IPS-11a (cell line): Measurements from ENCODE around the gene TSPAN12.
"Not testable (repeated sequence)": the region's sequence is repeated elsewhere in the genome, so short reads cannot be mapped to it uniquely, and the experiment has no call there.

Experiments used
- H3K4me3 ChIP-seq: one replicate; pipeline ENCODE4 v1.5.1; 2013; ENCODE audit warnings: low read depth, low read length, control low read depth

Gene TSPAN12

DNA sequence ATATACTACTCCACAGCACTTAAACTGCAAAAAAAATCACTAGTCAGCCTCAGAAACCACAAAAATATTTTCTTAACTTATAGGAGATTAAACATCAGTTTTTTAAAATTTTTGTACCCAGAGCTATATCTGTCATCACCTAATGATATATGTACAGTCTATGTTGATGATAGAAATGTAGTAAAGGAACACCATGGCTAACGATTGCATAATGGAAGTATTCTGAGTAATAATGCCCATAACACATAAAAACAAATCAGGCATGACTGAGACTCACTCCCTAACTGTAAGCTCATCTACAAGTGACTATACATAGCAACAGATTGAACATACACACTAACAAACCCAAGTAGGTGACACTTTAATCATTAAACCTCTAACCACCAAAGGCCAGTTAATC, 51.3 kb downstream of the TSPAN12 start:
- no peak overlapping the region for H3K4me3 ChIP-seq

DNA sequence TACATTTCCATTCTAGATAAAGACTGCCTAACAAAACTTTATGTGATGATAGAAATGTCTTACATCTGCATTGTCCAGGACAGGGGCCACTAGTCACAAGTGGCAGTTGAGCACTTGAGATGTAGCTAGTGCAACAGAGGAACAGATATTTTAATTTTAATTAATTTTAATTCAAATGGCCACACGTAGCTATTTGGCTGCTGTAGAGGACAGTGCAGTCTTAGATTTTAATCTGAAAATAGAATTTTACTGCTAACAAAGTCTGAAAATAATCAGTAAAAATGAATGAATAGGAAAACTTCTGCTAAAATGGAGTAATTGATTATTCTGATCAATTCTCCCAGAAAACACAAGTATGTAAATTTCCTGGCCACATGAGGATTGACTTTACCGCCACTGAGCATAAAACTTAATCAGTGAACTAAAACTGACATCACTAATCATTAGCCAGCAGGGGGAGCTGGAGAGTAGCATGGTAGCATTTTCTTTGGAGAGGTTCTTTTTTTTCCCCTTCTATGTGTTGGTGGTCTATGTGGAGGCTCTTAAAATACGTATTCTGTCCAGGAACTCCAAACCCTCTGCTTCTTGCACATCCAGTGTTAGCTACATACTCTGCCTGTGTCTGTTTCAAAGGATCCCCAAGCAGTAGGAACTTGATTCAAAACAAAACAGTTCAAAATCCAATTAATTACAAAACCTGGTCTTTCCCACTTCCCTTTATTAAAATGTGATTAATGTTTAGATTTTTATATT, 52.1 kb downstream of the TSPAN12 start:
- H3K4me3 ChIP-seq = no peak overlapping the region

DNA sequence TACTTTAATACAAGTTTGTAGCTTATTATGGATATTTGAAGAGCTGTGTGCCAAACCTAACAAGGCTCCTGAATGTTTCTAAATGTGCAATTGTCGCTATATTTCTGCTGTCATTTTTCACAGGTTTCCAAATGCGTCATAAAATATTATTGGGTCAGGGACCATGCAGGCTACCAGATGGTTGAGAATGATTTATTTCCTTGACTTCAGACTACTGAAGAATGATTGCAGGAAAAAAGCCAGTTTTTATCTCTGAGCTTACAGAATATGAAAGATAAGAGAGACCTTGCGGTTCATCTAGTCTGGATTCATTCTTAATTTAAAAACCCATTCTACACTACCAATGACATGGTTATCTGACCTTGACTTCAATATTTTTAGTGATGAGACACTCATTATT, 55.2 kb downstream of the TSPAN12 start:
- H3K4me3 ChIP-seq = no peak overlapping the region

DNA sequence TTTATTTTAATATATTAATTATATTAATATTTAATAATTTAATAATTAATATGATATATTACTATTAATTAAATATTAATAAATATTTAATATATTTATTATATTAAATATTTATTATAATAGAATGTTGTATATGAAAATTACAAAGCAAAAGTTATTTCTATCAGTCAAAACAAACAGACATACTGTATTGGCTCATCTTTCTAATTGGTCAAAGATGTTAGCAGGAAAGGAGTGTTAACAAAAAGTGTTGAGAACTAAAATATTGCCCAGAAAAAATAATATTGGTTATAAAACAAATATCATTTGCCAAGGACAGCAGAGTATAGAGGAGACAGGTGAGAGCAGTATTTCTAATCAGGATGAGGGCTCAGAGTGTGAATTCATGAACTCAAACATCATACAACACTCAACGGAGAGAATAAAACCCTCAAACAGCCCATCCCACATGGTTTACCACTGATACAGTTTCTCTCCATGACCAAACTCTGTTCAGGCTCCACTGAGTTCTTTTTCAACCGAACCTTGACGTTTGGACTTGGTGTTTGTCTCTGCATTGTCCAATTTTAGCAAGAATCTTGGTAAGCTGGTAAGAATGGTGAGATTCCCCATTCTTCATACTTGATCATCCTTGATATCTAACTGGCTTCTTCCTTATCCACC, 58.0 kb downstream of the TSPAN12 start:
- no peak overlapping the region for H3K4me3 ChIP-seq

DNA sequence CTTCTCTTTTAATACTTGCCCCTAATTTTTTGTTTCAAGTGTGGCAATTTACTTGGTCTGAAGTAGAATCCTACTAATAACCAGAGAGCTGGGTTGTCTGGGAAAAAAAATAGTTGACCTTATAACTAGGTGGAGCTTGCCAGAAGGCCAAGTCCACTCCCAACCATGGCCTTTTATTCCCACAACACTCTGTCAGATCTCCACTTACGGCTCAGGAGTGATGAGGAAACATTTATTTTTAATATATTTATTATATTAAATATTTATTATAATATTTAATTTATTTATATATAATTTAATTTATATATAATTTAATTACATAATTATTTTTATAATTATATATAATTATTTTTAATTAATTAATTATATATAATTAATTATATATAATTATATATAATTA, 58.8 kb downstream of the TSPAN12 start:
- no peak overlapping the region for H3K4me3 ChIP-seq

DNA sequence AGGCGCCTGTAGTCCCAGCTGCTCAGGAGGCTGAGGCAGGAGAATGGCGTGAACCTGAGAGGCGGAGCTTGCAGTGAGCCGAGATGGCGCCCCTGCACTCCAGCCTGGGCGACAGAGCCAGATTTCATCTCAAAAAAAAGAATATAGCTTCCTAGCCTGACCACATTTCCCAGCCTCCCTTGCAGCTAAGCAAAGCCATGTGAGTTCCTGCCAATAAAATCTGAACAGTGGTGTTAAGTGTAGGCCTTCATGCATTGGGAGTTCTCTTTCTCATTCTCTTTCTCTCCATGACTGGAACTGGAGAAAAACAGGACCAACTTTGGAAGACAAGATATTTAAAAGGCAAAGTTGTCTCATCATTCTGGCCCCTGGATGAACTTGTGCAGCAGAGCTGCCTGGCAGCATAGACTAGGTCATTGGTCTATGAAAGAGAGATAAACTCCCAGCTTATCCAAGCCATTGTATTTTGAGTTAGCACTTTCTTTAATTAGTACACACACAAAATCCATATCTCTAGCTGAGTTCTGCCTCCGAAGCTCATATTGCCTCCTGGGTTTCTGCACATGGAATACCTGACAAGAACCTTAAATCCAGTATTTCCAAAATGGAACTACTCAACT, 60.8 kb downstream of the TSPAN12 start:
- H3K4me3 ChIP-seq = no peak overlapping the region

DNA sequence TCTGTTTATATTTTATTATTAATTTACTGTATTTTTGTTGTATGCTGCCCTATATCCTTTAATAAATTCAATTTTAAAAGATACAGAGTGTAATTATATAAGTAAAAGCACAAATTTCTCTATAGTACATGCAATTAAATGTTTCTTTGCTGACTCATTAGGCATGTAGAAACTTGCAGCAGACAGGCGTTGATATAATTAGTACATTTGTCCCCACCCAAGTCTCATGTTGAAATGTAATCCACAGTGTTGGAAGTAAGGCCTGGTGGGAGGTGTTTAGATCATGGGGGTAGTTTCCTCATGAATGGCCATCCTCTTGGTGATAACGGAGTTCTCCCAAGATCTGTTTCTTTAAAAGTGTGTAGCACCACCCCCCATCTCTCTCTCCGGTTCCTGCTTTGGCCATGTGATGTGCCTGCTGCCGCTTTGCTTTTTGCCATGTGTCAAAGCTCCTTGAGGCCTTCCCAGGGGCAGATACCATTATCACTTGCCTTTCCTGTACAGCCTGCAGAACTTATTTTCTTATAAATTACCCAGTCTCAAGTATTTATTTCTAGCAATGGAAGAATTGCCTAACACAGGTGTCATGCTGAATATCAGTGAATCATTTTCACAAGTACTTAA, 63.7 kb downstream of the TSPAN12 start:
- H3K4me3 ChIP-seq = no peak overlapping the region

DNA sequence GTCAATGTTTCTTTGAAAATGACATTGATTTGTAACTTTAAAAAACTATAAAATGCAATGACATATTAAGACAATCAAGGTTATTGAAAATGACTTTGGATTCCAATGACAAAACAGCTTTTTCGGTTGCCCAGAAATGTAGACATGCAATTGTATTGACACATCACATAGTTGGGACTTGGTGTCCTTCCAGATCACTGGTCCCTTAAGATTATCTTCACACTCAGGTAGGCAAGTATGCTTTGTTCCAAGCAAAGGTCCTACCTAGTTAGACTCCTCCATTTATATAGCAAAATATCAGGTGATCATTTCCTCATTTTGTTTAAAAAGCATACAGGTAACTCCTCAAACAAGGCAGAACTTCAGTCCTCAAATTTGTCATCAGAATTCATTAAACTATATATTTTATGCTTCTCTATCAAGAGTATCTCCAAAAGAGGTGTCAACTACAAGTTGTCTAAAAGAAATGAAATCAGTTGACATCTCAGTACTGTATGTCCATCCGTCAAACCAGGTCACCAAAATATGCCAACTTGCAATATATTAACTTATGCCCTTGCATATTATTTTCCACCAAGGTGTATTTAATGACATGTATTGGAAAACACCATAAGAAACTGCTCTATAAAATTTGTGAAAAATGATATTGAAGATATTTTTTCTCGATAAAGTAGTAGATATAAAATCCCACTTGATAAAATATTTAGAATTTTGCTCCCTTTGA, 64.6 kb downstream of the TSPAN12 start:
- no peak overlapping the region for H3K4me3 ChIP-seq

DNA sequence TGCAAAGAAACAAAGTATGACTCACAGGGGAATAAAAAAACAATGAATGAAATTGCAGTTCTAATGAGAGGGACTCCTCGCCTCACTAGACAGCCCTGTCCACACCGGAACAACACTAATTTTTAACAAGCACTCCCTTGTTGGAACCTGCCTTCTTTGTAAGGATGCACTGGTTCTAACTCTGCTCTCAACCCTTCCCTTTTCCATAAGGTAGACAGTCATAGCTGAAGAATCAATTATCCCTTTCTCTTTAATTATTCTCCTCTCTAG, 65.1 kb downstream of the TSPAN12 start:
- H3K4me3 ChIP-seq = no peak overlapping the region

DNA sequence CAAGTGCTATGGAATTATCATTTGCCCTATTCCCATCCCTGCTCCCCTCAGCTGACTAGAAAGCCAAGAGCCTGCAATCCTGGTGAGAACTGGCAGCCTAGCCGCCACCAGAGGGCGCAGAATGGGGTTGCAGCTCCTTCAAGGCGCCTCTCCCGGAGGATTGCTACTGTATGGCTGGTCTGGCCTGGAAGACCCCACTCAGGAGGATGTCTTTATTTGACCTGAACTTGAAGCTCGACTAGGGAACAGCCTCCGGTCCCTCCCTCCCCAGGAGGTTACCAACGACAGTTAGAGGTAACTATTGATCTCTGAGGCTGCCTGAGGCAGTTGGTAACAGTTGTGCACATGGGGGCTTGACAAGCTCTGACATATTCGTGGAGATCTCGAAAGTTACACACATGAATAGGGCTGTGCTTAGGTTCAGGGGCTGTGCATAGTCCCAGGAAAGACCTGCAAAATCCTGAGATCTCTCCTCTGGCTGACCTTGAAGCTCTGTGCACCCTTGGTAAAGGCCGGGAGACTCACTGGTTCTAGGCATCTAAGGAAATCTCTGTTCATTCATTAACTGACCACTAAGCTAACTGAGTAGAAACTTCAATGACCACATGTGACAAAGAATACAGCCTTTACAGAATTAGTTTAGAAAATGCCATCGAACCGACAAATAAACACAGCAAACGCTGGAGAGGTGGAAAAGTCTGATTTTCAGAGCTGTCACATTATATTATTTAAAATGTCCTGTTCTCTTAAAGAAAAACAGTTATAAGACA, 65.7 kb downstream of the TSPAN12 start:
- H3K4me3 ChIP-seq = no peak overlapping the region

DNA sequence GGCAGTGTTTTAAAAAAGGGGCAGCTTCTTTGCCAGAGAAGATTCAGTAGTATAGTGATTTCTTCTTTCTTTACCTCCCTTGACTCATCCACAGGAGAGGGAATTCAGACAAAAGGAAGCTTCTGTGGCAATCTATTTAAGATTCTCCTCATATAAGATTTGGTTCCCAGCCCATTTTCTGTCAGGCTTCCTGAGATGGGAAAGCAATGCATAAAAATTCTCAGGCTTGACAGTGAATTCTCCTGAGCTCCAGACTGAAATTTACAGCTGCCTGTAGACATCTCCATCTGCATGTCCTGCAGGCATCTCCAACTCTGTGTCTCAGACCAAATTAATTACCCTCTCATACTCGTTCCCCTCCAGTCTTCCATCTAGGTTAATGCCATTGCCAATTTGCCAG, 72.8 kb downstream of the TSPAN12 start:
- H3K4me3 ChIP-seq = no peak overlapping the region

DNA sequence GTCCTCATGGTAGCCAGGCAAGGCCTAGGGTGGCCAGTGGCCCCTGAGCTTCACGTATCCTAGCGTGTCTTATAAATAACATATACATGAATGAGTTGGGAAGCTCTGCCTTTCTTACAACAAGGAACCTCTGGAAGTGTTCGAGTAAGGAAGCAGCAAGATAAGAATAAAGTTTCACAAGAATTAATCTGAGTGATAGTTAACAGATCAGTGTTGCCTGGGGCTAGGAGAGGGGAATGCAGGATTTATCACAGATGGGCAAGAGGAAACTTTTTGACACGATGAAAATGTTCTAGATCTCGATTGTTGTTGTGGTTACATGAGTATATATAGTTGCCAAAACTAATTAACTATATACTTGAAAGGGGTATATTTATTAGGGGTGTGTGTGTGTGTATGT, 74.2 kb downstream of the TSPAN12 start:
- H3K4me3 ChIP-seq = no peak overlapping the region

DNA sequence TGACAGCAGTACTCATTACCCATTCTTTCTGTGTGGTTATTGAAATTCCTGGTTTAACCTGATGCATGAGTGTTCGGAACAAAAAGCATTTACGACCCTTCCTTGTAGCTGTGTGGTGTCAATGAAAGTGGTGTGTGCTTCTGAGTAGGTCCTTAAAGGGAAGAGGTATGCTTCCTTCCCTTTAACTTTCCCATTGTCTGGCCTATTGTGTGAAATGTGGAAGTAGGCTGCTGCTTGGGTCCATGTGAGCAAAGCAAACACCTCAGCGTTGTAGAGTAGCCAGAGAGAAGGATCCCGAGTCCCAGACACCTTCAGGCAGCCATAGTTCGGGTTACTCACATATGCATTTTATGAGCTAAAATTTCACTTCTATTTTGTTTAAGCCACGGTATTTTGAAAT, 74.7 kb downstream of the TSPAN12 start:
- no peak overlapping the region for H3K4me3 ChIP-seq

DNA sequence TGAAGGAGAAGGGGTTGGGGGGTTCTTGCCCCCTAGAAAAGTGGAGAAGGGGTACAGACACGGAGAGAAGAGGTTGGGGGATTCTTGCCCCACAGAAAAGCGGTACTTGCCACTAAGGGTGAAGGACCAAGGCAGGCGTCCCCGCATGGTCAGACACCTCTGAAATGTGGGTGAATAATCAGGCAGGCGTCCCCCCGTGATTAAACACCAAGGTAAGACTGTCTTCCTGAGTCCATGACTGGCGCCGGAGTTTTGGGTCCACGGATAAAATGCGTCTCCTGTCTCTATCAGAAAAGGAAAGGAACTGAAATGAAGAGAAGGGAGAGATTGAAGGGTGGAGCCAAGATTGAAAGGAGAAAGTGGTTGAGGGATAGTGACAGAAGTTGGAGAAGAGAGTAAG, 76.0 kb downstream of the TSPAN12 start:
- not testable (repeated sequence) for H3K4me3 ChIP-seq

DNA sequence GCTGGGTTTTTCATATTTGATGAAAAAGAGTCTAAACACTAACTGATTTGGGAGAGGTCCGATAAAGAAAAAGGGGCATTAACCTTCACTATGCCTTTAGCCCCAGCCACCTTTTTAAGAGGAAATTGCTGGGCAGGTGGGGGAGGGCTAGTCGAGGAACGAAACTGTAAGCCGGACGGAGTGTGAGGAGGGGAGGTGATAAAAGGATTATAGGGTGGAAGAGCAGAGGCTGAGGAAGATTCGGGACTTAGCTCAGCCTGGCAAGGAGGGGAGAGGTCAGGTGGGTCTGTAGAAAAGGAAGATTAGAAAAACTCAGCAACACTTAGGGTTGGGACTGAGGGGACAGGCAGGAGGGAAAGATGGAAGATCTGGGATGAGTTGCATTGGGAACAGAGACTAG, 77.0 kb downstream of the TSPAN12 start:
- H3K4me3 ChIP-seq = no peak overlapping the region

DNA sequence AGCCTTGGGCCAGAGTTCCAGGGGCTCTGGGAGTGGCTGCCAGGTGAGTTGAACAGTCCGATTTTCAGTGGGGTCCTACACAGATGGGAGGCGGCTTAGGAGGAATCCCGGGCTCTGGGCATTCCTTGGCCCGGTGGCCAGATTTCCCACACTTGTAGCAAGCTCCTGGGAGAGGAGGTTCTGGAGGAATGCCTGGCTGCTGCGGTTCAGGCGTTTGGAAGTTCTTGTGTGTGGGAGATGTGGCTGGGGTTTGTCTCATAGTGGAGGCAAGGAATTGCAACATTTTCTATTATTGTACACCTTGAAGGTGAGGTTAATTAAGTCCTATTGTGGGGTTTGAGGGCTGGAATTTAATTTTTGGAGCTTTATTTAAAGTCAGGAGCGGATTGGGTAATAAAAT, 77.5 kb downstream of the TSPAN12 start:
- H3K4me3 ChIP-seq = not testable (repeated sequence)

DNA sequence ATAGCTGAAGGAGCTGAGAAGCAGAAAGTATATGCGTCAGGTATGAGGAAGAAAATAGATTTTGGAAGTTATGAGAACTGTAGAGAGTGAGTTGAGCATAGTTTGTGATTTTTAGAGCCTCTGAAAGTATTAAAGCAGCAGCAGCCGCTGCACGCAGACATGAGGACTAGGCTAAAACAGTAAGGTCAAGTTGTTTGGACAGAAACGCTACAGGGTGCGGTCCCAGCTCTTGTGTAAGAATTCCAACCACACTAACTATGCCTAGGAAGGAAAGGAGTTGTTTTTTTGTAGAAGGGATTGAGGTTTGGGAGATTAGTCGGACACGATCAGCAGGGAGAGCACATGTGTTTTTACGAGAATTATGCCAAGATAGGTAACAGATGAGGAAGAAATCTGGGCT, 78.9 kb downstream of the TSPAN12 start:
- not testable (repeated sequence) for H3K4me3 ChIP-seq

DNA sequence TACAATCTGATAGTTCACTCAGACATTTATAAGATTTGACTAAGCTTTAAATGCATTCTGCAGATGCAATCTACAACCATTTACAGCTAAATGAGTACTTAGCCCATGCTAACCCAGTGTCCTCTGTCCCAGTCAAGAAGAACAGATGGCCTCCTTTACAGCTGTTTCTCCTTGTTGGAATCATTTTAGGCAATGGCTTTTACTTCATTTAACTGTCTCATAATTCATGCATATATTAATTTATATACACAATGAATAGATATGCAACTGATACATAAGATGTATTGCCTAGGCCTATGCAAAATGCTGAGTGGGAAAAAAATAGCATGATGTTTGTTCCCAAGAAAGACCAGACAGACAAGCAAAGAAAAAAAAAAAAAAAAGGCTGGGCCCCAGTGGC, 82.2 kb downstream of the TSPAN12 start:
- no peak overlapping the region for H3K4me3 ChIP-seq

DNA sequence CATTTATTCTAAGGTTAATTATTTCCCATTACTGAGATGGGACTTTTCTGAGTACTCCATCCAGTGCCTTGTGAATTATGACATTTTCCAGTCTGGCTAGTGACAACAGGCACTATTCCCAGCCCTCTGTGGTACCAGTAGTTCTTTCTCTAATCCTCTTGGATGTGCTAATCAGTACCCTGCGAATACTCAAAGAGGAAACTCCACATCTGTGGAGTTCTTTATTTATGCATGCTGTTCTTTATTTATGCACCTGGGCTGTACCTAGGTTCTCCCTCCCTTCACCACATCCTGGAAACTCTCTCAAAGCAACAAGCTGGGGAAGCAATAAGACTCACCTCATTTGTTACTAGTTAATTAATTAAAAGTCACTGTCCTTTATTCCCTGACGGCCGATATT, 83.5 kb downstream of the TSPAN12 start:
- H3K4me3 ChIP-seq = no peak overlapping the region

DNA sequence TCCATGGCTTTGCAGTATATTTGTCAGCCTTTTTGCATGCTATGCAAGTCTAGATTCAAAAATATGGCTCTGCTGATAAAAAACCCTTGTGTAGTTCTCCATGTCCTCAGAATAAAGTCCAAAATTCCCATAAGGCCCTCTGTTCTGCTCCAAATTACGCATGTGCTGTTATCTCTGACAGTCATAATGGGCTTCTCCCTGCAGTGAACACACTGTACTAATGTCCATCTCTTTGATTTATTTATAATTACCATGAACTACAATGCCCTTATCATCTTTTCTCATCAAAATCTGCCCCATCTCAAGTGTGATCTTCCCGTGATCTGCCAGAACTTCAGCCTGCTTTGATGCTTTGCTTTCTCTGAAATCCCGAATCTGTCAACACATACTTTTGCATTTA, 87.7 kb downstream of the TSPAN12 start:
- no peak overlapping the region for H3K4me3 ChIP-seq

DNA sequence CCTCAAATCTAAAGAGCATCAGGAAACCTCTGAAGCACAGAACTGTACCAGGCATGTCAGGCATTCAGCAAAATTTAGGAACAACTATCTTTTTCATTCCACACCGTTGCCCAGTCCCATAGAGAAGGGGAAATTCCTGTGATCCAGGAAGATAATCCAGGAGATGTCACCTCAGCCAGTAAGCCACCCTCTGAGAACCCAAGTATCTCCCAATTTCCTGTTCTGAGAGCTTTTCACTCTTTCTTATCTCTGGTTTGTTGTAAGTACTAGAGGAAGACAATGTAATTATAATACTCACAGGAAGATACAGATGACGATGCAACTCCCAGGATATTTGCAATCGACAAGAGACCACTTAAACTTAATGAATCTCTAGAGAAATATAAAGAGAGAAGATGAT, 97.1 kb downstream of the TSPAN12 start:
- H3K4me3 ChIP-seq = no peak overlapping the region
